HG03196 (cell line): Measurements from ENCODE around the gene ASAH2B.

ENCODE experiments used
- ATAC-seq: cut with Tn5 transposase; IDR thresholded peaks from one replicate; pipeline ENCODE4 v1.9.1; 2021; ENCODE audit not compliant: unreplicated experiment

Gene ASAH2B

GRCh38 chr10:50796693-50797092 is 57.0 kb downstream of the ASAH2B start:
- no peak for ATAC-seq

- ATAC-seq: no peak
Measured at GRCh38 chr10:50798297-50798696, 58.6 kb downstream of the ASAH2B start.

- no peak for ATAC-seq
Measured at GRCh38 chr10:50799595-50799994, 59.9 kb downstream of the ASAH2B start.

- ATAC-seq: no peak
Measured at GRCh38 chr10:50805981-50806622, 66.4 kb downstream of the ASAH2B start.

- ATAC-seq: no peak
Measured at GRCh38 chr10:50807851-50808776, 68.4 kb downstream of the ASAH2B start.
